ENCODE data around the gene IDH3G. TPM values are rescaled to one million over a fixed set of nuclear protein-coding genes. Genes with fewer than 3 reads are reported as not detected.

IDH3G gene
- total RNA-seq, 2 experiments from 2014 or later, result 46.8 to 47.3 TPM

GRCh38 chrX:153797415-153798015 lies 3.3 kb upstream of the IDH3G start:
- H3K4me3 ChIP-seq (ENCODE audit: low read length), result no peak overlapping the region
- no peaks in the 10 kb centered on the region for H3K27me3 Mint-ChIP-seq
- POLR2A ChIA-PET, result no interaction called here
- intact Hi-C loops (cut with DNase I, micrococcal nuclease), result no loop called here
- H3K9me3 ChIP-seq (ENCODE audit: control insufficient read depth in 1 of 2, insufficient read depth in 1 of 2, low read length in 2 of 2), result no peaks in the 10 kb centered on the region
- peaks cover 23% of the 10 kb centered on the region for H3K36me3 Mint-ChIP-seq (ENCODE audit: low read depth)
- DNase-seq, result no peak
- H3K27ac Mint-ChIP-seq, result no peak overlapping the region
- no peaks in the 10 kb centered on the region for H3K27me3 ChIP-seq (ENCODE audit: control insufficient read depth in 1 of 2, insufficient read depth in 2 of 2, low read length in 2 of 2)
- no peak for TF ChIP-seq CTCF (IDR thresholded peaks at IDR 0.05)
- H3K27ac ChIP-seq (ENCODE audit: low read depth in 1 of 2, low read length in 2 of 2), result no peak overlapping the region
- peaks cover 14% of the 10 kb centered on the region for H3K4me1 Mint-ChIP-seq (ENCODE audit: low read depth)
- CTCF ChIA-PET, result no interaction called here
- peaks cover 24% of the 10 kb centered on the region for H3K36me3 ChIP-seq (ENCODE audit: insufficient read depth, low read length)
- no peaks in the 10 kb centered on the region for H3K9me3 Mint-ChIP-seq
- peaks cover 34% of the 10 kb centered on the region for H3K4me1 ChIP-seq (ENCODE audit: insufficient read depth, low read length)
- no peak for ATAC-seq (ENCODE audit: poor library complexity)
- H3K4me3 Mint-ChIP-seq, result no peak overlapping the region

- peaks cover 24% of the 10 kb centered on the region for H3K36me3 ChIP-seq (ENCODE audit: insufficient read depth, low read length)
- peak overlapping the region; percentile 89 for H3K4me3 ChIP-seq (ENCODE audit: low read length)
- H3K4me1 ChIP-seq (ENCODE audit: insufficient read depth, low read length), result peaks cover 44% of the 10 kb centered on the region
- peak overlapping the region; percentile 89 for H3K27ac Mint-ChIP-seq
- peaks cover 14% of the 10 kb centered on the region for H3K4me1 Mint-ChIP-seq (ENCODE audit: low read depth)
- no peaks in the 10 kb centered on the region for H3K9me3 ChIP-seq (ENCODE audit: control insufficient read depth in 1 of 2, insufficient read depth in 1 of 2, low read length in 2 of 2)
- no peaks in the 10 kb centered on the region for H3K27me3 Mint-ChIP-seq
- H3K4me3 Mint-ChIP-seq, result peak overlapping the region; percentile 97
- intact Hi-C loops (cut with DNase I, micrococcal nuclease), result loop anchor here in 1 of 2 experiments (2.0 to 5.0 kb wide), 2 partner anchors 68 to 132 kb away; partner anchors contain the start of gene ARHGAP4
- POLR2A ChIA-PET, result interaction anchor here (0.5 to 2.4 kb wide), 10 partner anchors 24 to 603 kb away, joined by 3 to 29 read pairs (median 4); partner anchors contain the start of genes HCFC1 and RPL10
- H3K27ac ChIP-seq (ENCODE audit: low read depth in 1 of 2, low read length in 2 of 2), result peak overlapping the region; percentile 59 to 78
- peak in 7 of 14 experiments; percentile 2 to 46 (median 13) for DNase-seq
- H3K27me3 ChIP-seq (ENCODE audit: control insufficient read depth in 1 of 2, insufficient read depth in 2 of 2, low read length in 2 of 2), result no peaks in the 10 kb centered on the region
- no peak for TF ChIP-seq CTCF (IDR thresholded peaks at IDR 0.05)
- CTCF ChIA-PET, result interaction anchor here (0.9 kb wide), 1 partner anchor 133 kb away, joined by 3 read pairs; no protein-coding TSS in a partner anchor
- ATAC-seq (ENCODE audit: poor library complexity), result peak; percentile 0
- H3K9me3 Mint-ChIP-seq, result no peaks in the 10 kb centered on the region
- H3K36me3 Mint-ChIP-seq (ENCODE audit: low read depth), result peaks cover 26% of the 10 kb centered on the region
Measured at GRCh38 chrX:153794897-153795816, 982 bp upstream of the IDH3G start.

- Histone ChIP-seq H3K27me3 (ENCODE audit: control insufficient read depth in 1 of 2, insufficient read depth in 2 of 2, low read length in 2 of 2) (no peaks in the 10 kb centered on the region), H3K27ac (ENCODE audit: low read depth in 1 of 2, low read length in 2 of 2) (peak overlapping the region; percentile 83 to 92), H3K9me3 (ENCODE audit: control insufficient read depth in 1 of 2, insufficient read depth in 1 of 2, low read length in 2 of 2) (no peaks in the 10 kb centered on the region), H3K36me3 (ENCODE audit: insufficient read depth, low read length) (peaks cover 31% of the 10 kb centered on the region), H3K4me1 (ENCODE audit: insufficient read depth, low read length) (peaks cover 44% of the 10 kb centered on the region), H3K4me3 (ENCODE audit: low read length) (peak overlapping the region; percentile 89)
- intact Hi-C loops (cut with DNase I, micrococcal nuclease), result loop anchor here in 1 of 2 experiments (5.0 kb wide), 1 partner anchor 66 kb away; no protein-coding TSS in a partner anchor
- Mint-ChIP-seq H3K4me3 (peak overlapping the region; percentile 97), H3K36me3 (ENCODE audit: low read depth) (peaks cover 20% of the 10 kb centered on the region), H3K27ac (peak overlapping the region; percentile 89), H3K4me1 (ENCODE audit: low read depth) (peaks cover 14% of the 10 kb centered on the region), H3K9me3 (no peaks in the 10 kb centered on the region), H3K27me3 (no peaks in the 10 kb centered on the region)
- ATAC-seq (ENCODE audit: poor library complexity), result no peak
- TF ChIP-seq CTCF (IDR thresholded peaks at IDR 0.05), result no peak
- DNase-seq, result no peak
- POLR2A ChIA-PET, result interaction anchor here (0.7 to 2.4 kb wide), 4 partner anchors 113 to 143 kb away, joined by 3 to 29 read pairs (median 7); no protein-coding TSS in a partner anchor
- CTCF ChIA-PET, result no interaction called here
Measured at GRCh38 chrX:153793291-153793690, 884 bp downstream of the IDH3G start.

All from CD4-positive, alpha-beta T cell (primary cell).